ENCODE results near the gene SLC15A2.

DNA sequence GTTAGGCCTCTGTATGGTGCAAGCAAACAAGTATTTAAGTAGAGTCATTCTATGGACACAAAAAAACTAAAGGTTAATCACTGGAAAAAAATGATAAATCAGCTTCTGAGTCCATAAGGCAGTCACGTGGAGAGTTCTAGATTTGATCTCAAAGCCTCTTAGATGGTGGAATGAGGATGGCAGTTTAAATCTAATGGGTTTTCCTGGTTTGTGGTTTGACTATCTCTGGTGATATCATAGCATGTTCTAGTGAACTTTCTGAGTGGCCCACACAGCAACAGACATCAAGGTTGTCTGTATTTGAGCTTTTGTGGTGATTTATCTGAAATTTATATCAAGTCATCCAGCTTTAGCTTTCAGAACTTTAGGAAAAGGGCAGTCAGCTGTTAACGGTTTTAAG lies 75.4 kb downstream of the SLC15A2 start:
- TF ChIP-seq POLR2A (IDR thresholded peaks at IDR 0.05; ENCODE audit: low read length) (no peak), GATA1 (IDR thresholded peaks at IDR 0.05; ENCODE audit: low read depth, low read length) (no peak)
